ENCODE data around the gene SPG7.

Gene SPG7

DNA sequence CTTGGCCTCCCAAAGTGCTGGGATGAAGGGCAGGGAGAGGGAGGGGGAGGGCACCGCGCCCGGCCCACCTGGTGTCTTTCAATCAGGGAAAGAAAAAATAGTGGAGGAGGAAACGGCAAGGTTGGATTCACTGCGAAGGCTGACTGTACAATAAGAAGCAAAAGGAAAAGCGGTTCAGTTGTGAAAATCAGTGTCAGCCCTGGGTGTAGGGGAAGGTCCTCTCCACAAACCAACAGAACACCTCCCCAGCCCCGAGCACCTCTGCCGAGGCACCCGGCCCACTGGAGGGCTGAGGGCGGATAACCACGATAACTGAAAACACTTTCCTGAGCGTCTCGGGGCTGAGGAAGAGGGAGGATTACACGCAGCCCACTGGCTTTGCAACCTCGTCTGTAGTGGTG, 1.4 kb upstream of the SPG7 start:
- Histone ChIP-seq H3K27ac (ENCODE audit: low read depth, low read length, poor library complexity, severe bottlenecking) (peak overlapping the region; percentile 83), H4K20me1 (ENCODE audit: insufficient read depth, low read length) (no peaks in the 10 kb centered on the region), H3K27me3 (ENCODE audit: insufficient read depth, low read length) (no peaks in the 10 kb centered on the region), H3K79me2 (ENCODE audit: insufficient read depth, low read length) (peaks cover 14% of the 10 kb centered on the region), H3F3A (ENCODE audit: insufficient read depth, low read length) (no peaks in the 10 kb centered on the region), H3K36me3 (ENCODE audit: insufficient read depth, low read length) (peaks cover 15% of the 10 kb centered on the region; the same call in 1 of the 2 replicates), H3K9ac (ENCODE audit: low read length) (peak overlapping the region; percentile 90), H3K9me2 (ENCODE audit: low read depth, low read length) (no peaks in the 10 kb centered on the region), H3K4me1 (ENCODE audit: insufficient read depth, low read length, severe bottlenecking) (peaks cover 52% of the 10 kb centered on the region), H3K4me3 (ENCODE audit: low read depth, low read length, poor library complexity, severe bottlenecking) (peak overlapping the region; percentile 88), H3K9me3 (ENCODE audit: low read length) (no peaks in the 10 kb centered on the region), H2AFZ (ENCODE audit: low read length) (no peak overlapping the region), H3K4me2 (ENCODE audit: low read length) (peak overlapping the region; percentile 72)
- TF ChIP-seq EZH2 (IDR thresholded peaks at IDR 0.05; ENCODE audit: borderline replicate concordance, low read length) = no peak
- TF ChIP-seq, protein P1, sequence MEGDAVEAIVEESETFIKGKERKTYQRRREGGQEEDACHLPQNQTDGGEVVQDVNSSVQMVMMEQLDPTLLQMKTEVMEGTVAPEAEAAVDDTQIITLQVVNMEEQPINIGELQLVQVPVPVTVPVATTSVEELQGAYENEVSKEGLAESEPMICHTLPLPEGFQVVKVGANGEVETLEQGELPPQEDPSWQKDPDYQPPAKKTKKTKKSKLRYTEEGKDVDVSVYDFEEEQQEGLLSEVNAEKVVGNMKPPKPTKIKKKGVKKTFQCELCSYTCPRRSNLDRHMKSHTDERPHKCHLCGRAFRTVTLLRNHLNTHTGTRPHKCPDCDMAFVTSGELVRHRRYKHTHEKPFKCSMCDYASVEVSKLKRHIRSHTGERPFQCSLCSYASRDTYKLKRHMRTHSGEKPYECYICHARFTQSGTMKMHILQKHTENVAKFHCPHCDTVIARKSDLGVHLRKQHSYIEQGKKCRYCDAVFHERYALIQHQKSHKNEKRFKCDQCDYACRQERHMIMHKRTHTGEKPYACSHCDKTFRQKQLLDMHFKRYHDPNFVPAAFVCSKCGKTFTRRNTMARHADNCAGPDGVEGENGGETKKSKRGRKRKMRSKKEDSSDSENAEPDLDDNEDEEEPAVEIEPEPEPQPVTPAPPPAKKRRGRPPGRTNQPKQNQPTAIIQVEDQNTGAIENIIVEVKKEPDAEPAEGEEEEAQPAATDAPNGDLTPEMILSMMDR (IDR thresholded peaks at IDR 0.05; ENCODE audit: low read length) = no peak

DNA sequence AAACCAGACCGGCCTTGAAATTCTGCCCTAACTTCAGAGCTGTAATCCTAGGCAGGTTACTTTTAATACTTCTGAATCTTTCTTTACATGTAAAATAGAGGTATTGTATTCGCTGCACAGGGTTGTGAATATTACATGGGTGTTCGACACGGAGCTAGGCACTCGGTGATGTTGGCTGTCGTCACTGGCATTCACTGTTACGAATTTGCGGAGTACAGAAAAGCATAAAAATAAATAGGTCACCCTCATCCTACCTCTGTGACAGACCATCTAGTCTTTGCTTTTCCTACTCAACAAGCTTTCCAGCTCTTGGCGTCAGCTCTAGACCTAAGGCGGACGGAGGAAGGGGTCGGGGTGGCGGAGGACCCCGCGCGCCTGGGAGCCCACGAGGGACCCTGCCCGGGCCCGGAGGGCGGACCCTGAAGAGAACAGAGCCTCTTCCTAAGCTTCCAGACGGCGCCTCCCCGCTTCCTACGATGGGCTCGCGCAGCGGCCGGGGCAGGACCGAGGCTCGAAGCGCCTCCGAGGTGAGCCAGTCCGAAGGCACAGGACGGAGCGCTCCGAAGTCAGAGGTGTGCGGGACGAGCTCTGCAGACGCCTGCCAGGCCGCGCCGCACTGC, 879 bp upstream of the SPG7 start:
- no peaks in the 10 kb centered on the region for H3F3A ChIP-seq (ENCODE audit: insufficient read depth, low read length)
- H3K4me3 ChIP-seq (ENCODE audit: low read depth, low read length, poor library complexity, severe bottlenecking) = peak overlapping the region; percentile 88
- no peaks in the 10 kb centered on the region for H3K9me2 ChIP-seq (ENCODE audit: low read depth, low read length)
- H3K36me3 ChIP-seq (ENCODE audit: insufficient read depth, low read length) = peaks cover 19% of the 10 kb centered on the region; the same call in 1 of the 2 replicates
- no peaks in the 10 kb centered on the region for H3K27me3 ChIP-seq (ENCODE audit: insufficient read depth, low read length)
- peak overlapping the region; percentile 72 for H3K4me2 ChIP-seq (ENCODE audit: low read length)
- TF ChIP-seq, protein P1 (IDR thresholded peaks at IDR 0.05; ENCODE audit: low read length) = no peak
- no peak for TF ChIP-seq EZH2 (IDR thresholded peaks at IDR 0.05; ENCODE audit: borderline replicate concordance, low read length)
- peak overlapping the region; percentile 90 for H3K9ac ChIP-seq (ENCODE audit: low read length)
- peaks cover 14% of the 10 kb centered on the region for H3K79me2 ChIP-seq (ENCODE audit: insufficient read depth, low read length)
- H3K4me1 ChIP-seq (ENCODE audit: insufficient read depth, low read length, severe bottlenecking) = peaks cover 52% of the 10 kb centered on the region
- H3K9me3 ChIP-seq (ENCODE audit: low read length) = no peaks in the 10 kb centered on the region
- no peak overlapping the region for H2AFZ ChIP-seq (ENCODE audit: low read length)
- no peaks in the 10 kb centered on the region for H4K20me1 ChIP-seq (ENCODE audit: insufficient read depth, low read length)
- peak overlapping the region; percentile 83 for H3K27ac ChIP-seq (ENCODE audit: low read depth, low read length, poor library complexity, severe bottlenecking)

DNA sequence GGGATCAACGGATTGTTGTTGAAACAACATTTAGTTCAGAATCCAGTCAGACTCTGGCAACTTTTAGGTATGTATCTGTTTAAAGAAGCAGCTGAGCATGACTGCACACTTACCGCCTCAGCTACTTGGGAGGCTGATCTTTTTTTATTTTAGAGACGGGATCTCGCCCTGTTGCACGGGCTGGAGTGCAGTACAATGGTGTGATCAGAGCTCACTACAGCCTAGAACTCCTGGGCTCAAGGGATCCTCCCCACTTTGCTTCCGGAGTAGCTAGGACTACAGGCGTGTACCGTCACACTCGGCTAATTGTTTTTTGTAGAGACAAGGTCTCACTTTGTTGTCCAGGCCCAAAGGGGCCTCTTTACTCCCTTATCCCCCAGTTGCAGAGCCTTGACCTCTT, 2.3 kb downstream of the SPG7 start:
- no peaks in the 10 kb centered on the region for H3K27me3 ChIP-seq (ENCODE audit: insufficient read depth, low read length)
- peak overlapping the region; percentile 17 for H3K4me3 ChIP-seq (ENCODE audit: low read depth, low read length, poor library complexity, severe bottlenecking)
- peak overlapping the region; percentile 30; the same call in 1 of the 2 replicates for H3K9ac ChIP-seq (ENCODE audit: low read length)
- no peaks in the 10 kb centered on the region for H3F3A ChIP-seq (ENCODE audit: insufficient read depth, low read length)
- H2AFZ ChIP-seq (ENCODE audit: low read length) = no peak overlapping the region
- H4K20me1 ChIP-seq (ENCODE audit: insufficient read depth, low read length) = no peaks in the 10 kb centered on the region
- no peaks in the 10 kb centered on the region for H3K9me2 ChIP-seq (ENCODE audit: low read depth, low read length)
- TF ChIP-seq EZH2 (IDR thresholded peaks at IDR 0.05; ENCODE audit: borderline replicate concordance, low read length) = no peak
- TF ChIP-seq, protein P1 (IDR thresholded peaks at IDR 0.05; ENCODE audit: low read length) = no peak
- H3K4me1 ChIP-seq (ENCODE audit: insufficient read depth, low read length, severe bottlenecking) = peaks cover 45% of the 10 kb centered on the region
- peaks cover 14% of the 10 kb centered on the region for H3K79me2 ChIP-seq (ENCODE audit: insufficient read depth, low read length)
- H3K27ac ChIP-seq (ENCODE audit: low read depth, low read length, poor library complexity, severe bottlenecking) = peak overlapping the region; percentile 64
- peak overlapping the region; percentile 42; the same call in 1 of the 2 replicates for H3K4me2 ChIP-seq (ENCODE audit: low read length)
- H3K9me3 ChIP-seq (ENCODE audit: low read length) = no peaks in the 10 kb centered on the region
- peaks cover 43% of the 10 kb centered on the region for H3K36me3 ChIP-seq (ENCODE audit: insufficient read depth, low read length)
